Neural progenitor cell (in vitro differentiated cells): ENCODE results near the gene FLT3.

Experiments
- CTCF ChIP-seq: fragments of 200-600 bp; sonication (generic); IDR thresholded peaks from 2 replicates; pipeline ENCODE4 v1.5.1; 2017; ENCODE audit warnings: antibody characterized with exemption, mild to moderate bottlenecking
- EZH2phosphoT487 ChIP-seq: fragments of 200-600 bp; sonication (generic); IDR thresholded peaks from 2 replicates; pipeline ENCODE4 v1.6.1; 2017; ENCODE audit warnings: antibody characterized with exemption

GRCh38 chr13:28047757-28048388, 52.5 kb downstream of the FLT3 start:
- TF ChIP-seq CTCF = no peak
- no peak for TF ChIP-seq EZH2phosphoT487
